ENCODE results near the gene ANKH. TPM values are rescaled to one million over a fixed set of nuclear protein-coding genes. Genes with fewer than 3 reads are reported as not detected.
A peak's percentile ranks its signal among the peaks of the same experiment; 100 is the strongest.

ANKH gene
- total RNA-seq, 4 donors from 2014 or later, result 31.2 to 55.2 (median 34.7) TPM

DNA sequence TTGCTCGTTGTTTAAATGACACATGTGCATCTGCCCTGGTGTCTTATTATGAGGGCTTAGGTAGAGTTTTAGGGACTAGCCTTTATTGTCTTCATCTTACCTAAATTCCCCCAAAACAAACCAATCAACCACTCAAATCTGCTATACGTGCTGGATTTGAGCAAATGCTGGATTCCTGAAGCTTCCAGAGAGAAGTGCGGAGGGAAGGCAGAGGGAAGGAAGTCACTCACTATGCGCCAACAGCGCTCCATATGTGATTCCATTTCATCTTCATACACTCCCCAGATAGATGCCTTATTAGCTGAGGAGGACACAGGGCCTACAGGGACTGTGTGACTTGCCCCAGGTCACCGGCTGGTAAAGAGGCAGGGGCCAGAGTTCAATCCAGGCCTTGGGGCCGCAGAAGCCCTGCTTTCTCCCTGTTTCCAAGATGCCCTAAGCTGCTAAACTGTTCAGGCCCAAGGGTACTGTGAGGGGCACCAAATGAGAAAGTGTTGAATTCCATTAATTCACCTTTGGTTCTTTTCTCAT is 143.6 kb downstream of the ANKH start:
- intact Hi-C loops (cut with DNase I), result loop anchor here (5.0 kb wide), 1 partner anchor 284 kb away; no protein-coding TSS in a partner anchor
- peak overlapping the region in 1 of 3 donors; percentile 13 for H3K27ac ChIP-seq
- H3K9me3 ChIP-seq, result no peaks in the 10 kb centered on the region
- no peaks in the 10 kb centered on the region for H3K4me1 ChIP-seq
- WGBS, 2 donors, result 90 to 93% methylated on average over 7 of the region's 7 CpGs
- no peaks in the 10 kb centered on the region for H3K27me3 ChIP-seq
- peaks cover 0 to 5% of the 10 kb centered on the region in 2 donors for H3K36me3 ChIP-seq
- no peak overlapping the region for H3K4me3 ChIP-seq (replicated peaks in 1 of 3)
- no peak for TF ChIP-seq POLR2A (IDR thresholded peaks at IDR 0.05)
- DNase-seq, result no peak

GRCh38 chr5:14727428-14727865 is 144.1 kb downstream of the ANKH start:
- no peak overlapping the region for H3K4me3 ChIP-seq (replicated peaks in 1 of 3)
- no peak overlapping the region for H3K27ac ChIP-seq
- no peak for TF ChIP-seq POLR2A (IDR thresholded peaks at IDR 0.05)
- TF ChIP-seq, protein P1, sequence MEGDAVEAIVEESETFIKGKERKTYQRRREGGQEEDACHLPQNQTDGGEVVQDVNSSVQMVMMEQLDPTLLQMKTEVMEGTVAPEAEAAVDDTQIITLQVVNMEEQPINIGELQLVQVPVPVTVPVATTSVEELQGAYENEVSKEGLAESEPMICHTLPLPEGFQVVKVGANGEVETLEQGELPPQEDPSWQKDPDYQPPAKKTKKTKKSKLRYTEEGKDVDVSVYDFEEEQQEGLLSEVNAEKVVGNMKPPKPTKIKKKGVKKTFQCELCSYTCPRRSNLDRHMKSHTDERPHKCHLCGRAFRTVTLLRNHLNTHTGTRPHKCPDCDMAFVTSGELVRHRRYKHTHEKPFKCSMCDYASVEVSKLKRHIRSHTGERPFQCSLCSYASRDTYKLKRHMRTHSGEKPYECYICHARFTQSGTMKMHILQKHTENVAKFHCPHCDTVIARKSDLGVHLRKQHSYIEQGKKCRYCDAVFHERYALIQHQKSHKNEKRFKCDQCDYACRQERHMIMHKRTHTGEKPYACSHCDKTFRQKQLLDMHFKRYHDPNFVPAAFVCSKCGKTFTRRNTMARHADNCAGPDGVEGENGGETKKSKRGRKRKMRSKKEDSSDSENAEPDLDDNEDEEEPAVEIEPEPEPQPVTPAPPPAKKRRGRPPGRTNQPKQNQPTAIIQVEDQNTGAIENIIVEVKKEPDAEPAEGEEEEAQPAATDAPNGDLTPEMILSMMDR (IDR thresholded peaks at IDR 0.05), result peak; percentile 83 to 93 (median 90)
- H3K4me1 ChIP-seq, result no peaks in the 10 kb centered on the region
- no peaks in the 10 kb centered on the region for H3K9me3 ChIP-seq
- WGBS, 2 donors, result 8 to 11% methylated on average over 7 of the region's 7 CpGs
- no peaks in the 10 kb centered on the region for H3K27me3 ChIP-seq
- intact Hi-C loops (cut with DNase I), result loop anchor here (5.0 kb wide), 1 partner anchor 285 kb away; no protein-coding TSS in a partner anchor
- peaks cover 0 to 5% of the 10 kb centered on the region in 2 donors for H3K36me3 ChIP-seq
- DNase-seq, result peak; percentile 65 to 83

DNA sequence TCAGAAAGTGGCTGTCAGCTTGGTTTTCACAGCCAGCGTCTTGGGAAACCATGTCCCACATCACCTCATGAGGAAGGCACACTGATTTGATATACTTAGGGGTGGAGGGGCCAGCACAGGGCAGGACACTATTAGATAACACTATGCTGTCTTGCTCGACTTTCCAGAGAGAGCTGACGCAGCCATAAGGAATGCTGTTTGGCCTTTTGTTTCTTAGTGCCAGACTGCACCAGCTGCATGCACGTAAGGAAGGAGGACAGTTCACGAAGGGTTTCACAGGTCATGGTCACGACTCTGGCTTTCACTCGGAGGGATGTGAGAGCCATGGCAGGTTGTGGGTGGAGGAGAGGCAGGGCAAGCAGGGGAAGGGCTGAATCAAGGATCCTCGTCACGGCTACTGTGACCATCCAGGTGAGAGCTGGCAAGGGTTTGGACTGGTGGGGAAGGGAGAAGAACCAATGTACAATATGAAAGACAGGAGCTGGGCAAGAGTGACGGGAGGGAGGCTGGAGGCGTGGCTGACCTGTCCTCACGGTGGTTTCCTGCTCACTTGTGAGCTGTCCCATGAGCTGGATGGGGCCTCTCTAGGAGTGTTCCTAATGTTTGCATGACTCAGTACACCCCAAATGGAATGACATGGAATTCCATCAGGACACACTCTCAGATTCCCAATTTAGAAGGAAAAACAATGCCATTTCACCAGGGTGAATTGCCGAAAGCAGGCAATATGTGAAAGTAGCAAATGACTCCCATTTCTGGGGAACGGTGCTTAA is 145.3 kb downstream of the ANKH start:
- H3K27me3 ChIP-seq, result no peaks in the 10 kb centered on the region
- no peak for DNase-seq
- H3K36me3 ChIP-seq, result peaks cover 0 to 5% of the 10 kb centered on the region in 2 donors
- no peaks in the 10 kb centered on the region for H3K4me1 ChIP-seq
- 88% methylated on average over 14 of the region's 14 CpGs for WGBS, 2 donors
- H3K4me3 ChIP-seq (replicated peaks in 1 of 3), result no peak overlapping the region
- H3K27ac ChIP-seq, result no peak overlapping the region
- H3K9me3 ChIP-seq, result no peaks in the 10 kb centered on the region
- intact Hi-C loops (cut with DNase I), result loop anchor here (5.0 kb wide), 1 partner anchor 286 kb away; no protein-coding TSS in a partner anchor
- TF ChIP-seq, protein P1 (IDR thresholded peaks at IDR 0.05), result no peak
- no peak for TF ChIP-seq POLR2A (IDR thresholded peaks at IDR 0.05)

- TF ChIP-seq POLR2A (IDR thresholded peaks at IDR 0.05), result no peak
- TF ChIP-seq, protein P1 (IDR thresholded peaks at IDR 0.05), result no peak
- Histone ChIP-seq H3K9me3 (no peaks in the 10 kb centered on the region), H3K4me1 (no peaks in the 10 kb centered on the region), H3K27ac (no peak overlapping the region), H3K27me3 (no peaks in the 10 kb centered on the region), H3K36me3 (peaks cover 0 to 5% of the 10 kb centered on the region in 2 donors), H3K4me3 (replicated peaks in 1 of 3) (no peak overlapping the region)
- no peak for DNase-seq
- intact Hi-C loops (cut with DNase I), result loop anchor here (5.0 kb wide), 1 partner anchor 288 kb away; no protein-coding TSS in a partner anchor
- 89 to 93% methylated on average over 10 of the region's 10 CpGs for WGBS, 2 donors
These were observed 146.9 kb downstream of the ANKH start for GRCh38 chr5:14724633-14725032.

- intact Hi-C loops (cut with DNase I), result no loop called here
- no peak overlapping the region for H3K27ac ChIP-seq
- H3K4me3 ChIP-seq (replicated peaks in 1 of 3), result no peak overlapping the region
- no peaks in the 10 kb centered on the region for H3K4me1 ChIP-seq
- H3K27me3 ChIP-seq, result no peaks in the 10 kb centered on the region
- 91% methylated on average over 4 of the region's 4 CpGs for WGBS, 2 donors
- H3K36me3 ChIP-seq, result peaks cover 0 to 5% of the 10 kb centered on the region in 2 donors
- H3K9me3 ChIP-seq, result no peaks in the 10 kb centered on the region
- TF ChIP-seq, protein P1 (IDR thresholded peaks at IDR 0.05), result no peak
- TF ChIP-seq POLR2A (IDR thresholded peaks at IDR 0.05), result no peak
- no peak for DNase-seq
These were observed 147.9 kb downstream of the ANKH start for GRCh38 chr5:14723701-14724132.
